GM12878 (cell line): ENCODE data around the gene EEF1A2. TPM values are rescaled to one million over a fixed set of nuclear protein-coding genes. Genes with fewer than 3 reads are reported as not detected.

Experiments
- ATAC-seq: fragments of 200-7000 bp; cut with Tn5 transposase; 3 replicates; pipeline ENCODE4 v1.9.1; 2020; ENCODE audit warnings: mild to moderate bottlenecking, moderate library complexity
- BruUV-seq: library from RNA; stranded (reverse); fragments of 400-500 nt; replicated peaks from 2 replicates; lab custom pipeline; 2021; lab: Mats Ljungman, UMichigan
- CTCF ChIA-PET: fragments of 300-600 bp; sonication (Branson Sonifier 250); formaldehyde crosslinking; extraction: SDS; loops from one replicate; lab custom pipeline; 2021; ENCODE audit warnings: inconsistent platforms; lab: Yijun Ruan, JAX
- POLR2A ChIA-PET: fragments of 350-600 bp; formaldehyde crosslinking; extraction: SDS; loops from one replicate; lab custom pipeline; 2021; ENCODE audit warnings: inconsistent platforms; lab: Charles Lee
- RAD21 ChIA-PET: fragments of 300-600 bp; sonication (Branson Sonifier 250); formaldehyde crosslinking; loops from one replicate; lab custom pipeline; 2023; ENCODE audit warnings: antibody characterized with exemption; ENCODE audit not compliant: unreplicated experiment; lab: Charles Lee
- SMC1A ChIA-PET: fragments of 300-600 bp; sonication (Branson Sonifier 250); formaldehyde crosslinking; loops from one replicate; lab custom pipeline; 2023; ENCODE audit not compliant: unreplicated experiment, uncharacterized antibody; lab: Charles Lee
- DNase-seq: peaks from one replicate; pipeline ENCODE4 v3.0.0-alpha.2; 2011; ENCODE audit warnings: low read depth, low spot score
- FAIRE-seq: peaks from 3 replicates; lab custom pipeline; 2011; peaks lifted over from hg19 to GRCh38; lab: Jason Lieb, UNC
- H2AFZ ChIP-seq: 2 replicates; pipeline ENCODE4 v1.6.0; 2011; ENCODE audit warnings: low read depth, low read length, control low read depth; ENCODE audit not compliant: control insufficient read depth
- H3K27ac ChIP-seq: 2 replicates; pipeline ENCODE4 v1.5.1; 2011; ENCODE audit warnings: control low read depth; ENCODE audit not compliant: control insufficient read depth, insufficient read depth
- H3K27me3 ChIP-seq, 2 experiments: replicated peaks in 1 of 2; 2 replicates each; pipeline versions ENCODE4 v1.6.0 to v1.6.1; 2011; ENCODE audit warnings: low read length in 1 of 2; ENCODE audit not compliant: control insufficient read depth in 2 of 2, insufficient read depth in 2 of 2
- H3K36me3 ChIP-seq, 2 experiments: 2 replicates each; pipeline ENCODE4 v1.5.1; 2011; ENCODE audit warnings: low read length in 1 of 2; ENCODE audit not compliant: control insufficient read depth in 2 of 2, insufficient read depth in 2 of 2
- H3K4me1 ChIP-seq: 2 replicates; pipeline ENCODE4 v1.6.1; 2011; ENCODE audit warnings: mild to moderate bottlenecking, low read length, moderate library complexity, mixed read lengths; ENCODE audit not compliant: control insufficient read depth, insufficient read depth
- H3K4me2 ChIP-seq: 2 replicates; pipeline ENCODE4 v1.6.0; 2011; ENCODE audit warnings: control low read depth; ENCODE audit not compliant: control insufficient read depth, insufficient read depth
- H3K4me3 ChIP-seq: fragments of 200-600 bp; sonication (generic); 2 replicates; pipeline ENCODE4 v1.5.1; 2016
- H3K79me2 ChIP-seq: 2 replicates; pipeline ENCODE4 v1.6.0; 2011; ENCODE audit warnings: low read length; ENCODE audit not compliant: control insufficient read depth, insufficient read depth
- H3K9ac ChIP-seq: 2 replicates; pipeline ENCODE4 v1.8.0; 2011; ENCODE audit warnings: low read length, control low read depth, mixed read lengths; ENCODE audit not compliant: control insufficient read depth, insufficient read depth
- H3K9me3 ChIP-seq: replicated peaks from 3 replicates; pipeline ENCODE4 v1.5.1; 2011; ENCODE audit warnings: mild to moderate bottlenecking, low read length; ENCODE audit not compliant: control insufficient read depth, insufficient read depth
- H4K20me1 ChIP-seq: 2 replicates; pipeline ENCODE4 v1.6.0; 2011; ENCODE audit not compliant: control insufficient read depth, insufficient read depth
- BCL11A ChIP-seq: IDR thresholded peaks from 2 replicates; pipeline ENCODE4 v1.6.1; 2011; ENCODE audit warnings: low read depth, low read length
- CUX1 ChIP-seq: IDR thresholded peaks from 2 replicates; pipeline ENCODE4 v1.6.1; 2012; ENCODE audit warnings: improper control_type of control experiment, low read depth, low read length; ENCODE audit not compliant: insufficient replicate concordance
- DPF2 ChIP-seq: fragments of 450-650 bp; IDR thresholded peaks from 2 replicates; pipeline ENCODE4 v1.6.1; 2017; ENCODE audit warnings: mild to moderate bottlenecking
- GABPA ChIP-seq: IDR thresholded peaks from 2 replicates; pipeline ENCODE4 v1.6.1; 2014; ENCODE audit warnings: antibody characterized with exemption, low read depth, mild to moderate bottlenecking, inconsistent platforms
- MEF2A ChIP-seq: IDR thresholded peaks from 2 replicates; pipeline ENCODE4 v1.6.1; 2011; ENCODE audit warnings: low read depth, mild to moderate bottlenecking, low read length, moderate library complexity; ENCODE audit not compliant: insufficient read depth
- RAD51 ChIP-seq: fragments of 450-650 bp; IDR thresholded peaks from 2 replicates; pipeline ENCODE4 v1.6.1; 2016; ENCODE audit warnings: moderate library complexity, mild to moderate bottlenecking, inconsistent platforms
- SIN3A ChIP-seq: IDR thresholded peaks from 2 replicates; pipeline ENCODE4 v1.6.1; 2012; ENCODE audit warnings: low read depth, low read length, improper control_type of control experiment
- STAT1 ChIP-seq: fragments of 450-650 bp; conservative IDR thresholded peaks from 2 replicates; pipeline ENCODE4 v1.6.1; 2014; ENCODE audit warnings: antibody characterized with exemption, mild to moderate bottlenecking
- SUPT20H ChIP-seq: IDR thresholded peaks from 2 replicates; pipeline ENCODE4 v1.6.1; 2011; ENCODE audit warnings: low read depth, mild to moderate bottlenecking, low read length, moderate library complexity, borderline replicate concordance; ENCODE audit not compliant: control insufficient read depth
- TCF3 ChIP-seq: IDR thresholded peaks from 2 replicates; pipeline ENCODE4 v1.6.1; 2012; ENCODE audit warnings: low read depth, mild to moderate bottlenecking, low read length, borderline replicate concordance; ENCODE audit not compliant: insufficient read depth
- ZNF622 ChIP-seq: fragments of 450-650 bp; IDR thresholded peaks from 2 replicates; pipeline ENCODE4 v1.6.1; 2017; ENCODE audit warnings: mild to moderate bottlenecking, inconsistent platforms
- WGBS: methylation state at CpG from one replicate; pipeline ENCODE4 v1.1.6; 2016; ENCODE audit warnings: low lambda C conversion rate; ENCODE audit not compliant: insufficient replicate concordance, insufficient coverage; ENCODE audit errors: missing lambda C conversion rate; 5-methylcytosine and 5-hydroxymethylcytosine counted together
- in situ Hi-C: fragments of 300-500 bp; cut with MboI; formaldehyde crosslinking; loops from 9 replicates; pipeline ENCODE4 v1.14.3; 2018; ENCODE audit warnings: mixed read lengths
- intact Hi-C: fragments of 100-400 bp; cut with micrococcal nuclease; formaldehyde crosslinking; loops from one replicate; pipeline ENCODE4 v1.14.2; 2022; ENCODE audit not compliant: unreplicated experiment
- polyA plus RNA-seq, 11 experiments: library from polyadenylated mRNA; depleted of rRNA in 4 of 11; unstranded in 6 of 11; stranded (reverse) in 5 of 11; fragments of >200 nt; fragmentation: Nextera tagmentation in 4 of 11; fragmentation: Illumina TruSeq in 1 of 11; extraction: Ambion mirVana in 4 of 11; extraction: Trizol in 1 of 11; gene quantifications; 1 replicate in 1 of 11; 2 replicates in 10 of 11; pipeline versions ENCODE4 v1.2.1 to v1.2.3, GENCODE V29; 2011 to 2016; ENCODE audit warnings: inconsistent platforms in 2 of 11, missing spikeins in 2 of 11, low read depth in 1 of 11
- total RNA-seq, 4 experiments: library from RNA; depleted of rRNA in 3 of 4; stranded (reverse); fragments of >200 nt in 3 of 4; fragmentation: Illumina TruSeq in 1 of 4; extraction: Trizol in 1 of 4; gene quantifications; 2 replicates each; pipeline versions ENCODE4 v1.2.1 to v1.2.3, GENCODE V29; 2013 to 2021
- TF ChIP-seq, protein P1 (sequence below): fragments of 450-650 bp; formaldehyde crosslinking; IDR thresholded peaks from 2 replicates; pipeline ENCODE4 v1.4.0; 2020; ENCODE audit warnings: mild to moderate bottlenecking, moderate library complexity
- TF ChIP-seq, protein P2 (sequence below): fragments of 150-350 bp; IDR thresholded peaks from 2 replicates; pipeline ENCODE4 v1.6.1; 2014; ENCODE audit warnings: mild to moderate bottlenecking, low read depth, low read length

The EEF1A2 gene
- total and polyA plus RNA-seq, 10 of the 15 experiments (the other 5 are each of a cell fraction or from before 2014, with no cell fraction given) = 0.56 TPM; not detected in 9

- H3K36me3 ChIP-seq = no peaks in the 10 kb centered on the region
- H3K4me3 ChIP-seq = no peak overlapping the region
- POLR2A ChIA-PET = no interaction called here
- no peak overlapping the region for H2AFZ ChIP-seq
- peaks cover 14% of the 10 kb centered on the region for H3K4me1 ChIP-seq
- no peak overlapping the region for H3K27ac ChIP-seq
- RAD21 ChIA-PET = no interaction called here
- intact Hi-C loops (no loop called here), in situ Hi-C loops (no loop called here)
- H3K9ac ChIP-seq = no peak overlapping the region
- H4K20me1 ChIP-seq = no peaks in the 10 kb centered on the region
- no peak for FAIRE-seq
- no peaks in the 10 kb centered on the region for H3K79me2 ChIP-seq
- H3K27me3 ChIP-seq = no peaks in the 10 kb centered on the region
- no TSS peak for BruUV-seq
- 27% methylated on average over 9 of the region's 12 CpGs for WGBS
- no peak for DNase-seq
- CTCF ChIA-PET = interaction anchor here (0.8 kb wide), 1 partner anchor 38 kb away, joined by 3 read pairs; no protein-coding TSS in a partner anchor
- H3K4me2 ChIP-seq = no peak overlapping the region
- ATAC-seq = no peak
- no peaks in the 10 kb centered on the region for H3K9me3 ChIP-seq
- SMC1A ChIA-PET = interaction anchor here (0.6 kb wide), 1 partner anchor 8 kb away, joined by 3 read pairs; no protein-coding TSS in a partner anchor
- TF ChIP-seq SIN3A (no peak), STAT1 (no peak), SUPT20H (no peak), GABPA (no peak), MEF2A (no peak), ZNF622 (no peak), TCF3 (no peak), RAD51 (no peak), CUX1 (no peak), BCL11A (no peak), DPF2 (no peak)
- TF ChIP-seq, protein P1, sequence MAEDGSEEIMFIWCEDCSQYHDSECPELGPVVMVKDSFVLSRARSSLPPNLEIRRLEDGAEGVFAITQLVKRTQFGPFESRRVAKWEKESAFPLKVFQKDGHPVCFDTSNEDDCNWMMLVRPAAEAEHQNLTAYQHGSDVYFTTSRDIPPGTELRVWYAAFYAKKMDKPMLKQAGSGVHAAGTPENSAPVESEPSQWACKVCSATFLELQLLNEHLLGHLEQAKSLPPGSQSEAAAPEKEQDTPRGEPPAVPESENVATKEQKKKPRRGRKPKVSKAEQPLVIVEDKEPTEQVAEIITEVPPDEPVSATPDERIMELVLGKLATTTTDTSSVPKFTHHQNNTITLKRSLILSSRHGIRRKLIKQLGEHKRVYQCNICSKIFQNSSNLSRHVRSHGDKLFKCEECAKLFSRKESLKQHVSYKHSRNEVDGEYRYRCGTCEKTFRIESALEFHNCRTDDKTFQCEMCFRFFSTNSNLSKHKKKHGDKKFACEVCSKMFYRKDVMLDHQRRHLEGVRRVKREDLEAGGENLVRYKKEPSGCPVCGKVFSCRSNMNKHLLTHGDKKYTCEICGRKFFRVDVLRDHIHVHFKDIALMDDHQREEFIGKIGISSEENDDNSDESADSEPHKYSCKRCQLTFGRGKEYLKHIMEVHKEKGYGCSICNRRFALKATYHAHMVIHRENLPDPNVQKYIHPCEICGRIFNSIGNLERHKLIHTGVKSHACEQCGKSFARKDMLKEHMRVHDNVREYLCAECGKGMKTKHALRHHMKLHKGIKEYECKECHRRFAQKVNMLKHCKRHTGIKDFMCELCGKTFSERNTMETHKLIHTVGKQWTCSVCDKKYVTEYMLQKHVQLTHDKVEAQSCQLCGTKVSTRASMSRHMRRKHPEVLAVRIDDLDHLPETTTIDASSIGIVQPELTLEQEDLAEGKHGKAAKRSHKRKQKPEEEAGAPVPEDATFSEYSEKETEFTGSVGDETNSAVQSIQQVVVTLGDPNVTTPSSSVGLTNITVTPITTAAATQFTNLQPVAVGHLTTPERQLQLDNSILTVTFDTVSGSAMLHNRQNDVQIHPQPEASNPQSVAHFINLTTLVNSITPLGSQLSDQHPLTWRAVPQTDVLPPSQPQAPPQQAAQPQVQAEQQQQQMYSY (CRISPR knock-in tag) = no peak
- TF ChIP-seq, protein P2, sequence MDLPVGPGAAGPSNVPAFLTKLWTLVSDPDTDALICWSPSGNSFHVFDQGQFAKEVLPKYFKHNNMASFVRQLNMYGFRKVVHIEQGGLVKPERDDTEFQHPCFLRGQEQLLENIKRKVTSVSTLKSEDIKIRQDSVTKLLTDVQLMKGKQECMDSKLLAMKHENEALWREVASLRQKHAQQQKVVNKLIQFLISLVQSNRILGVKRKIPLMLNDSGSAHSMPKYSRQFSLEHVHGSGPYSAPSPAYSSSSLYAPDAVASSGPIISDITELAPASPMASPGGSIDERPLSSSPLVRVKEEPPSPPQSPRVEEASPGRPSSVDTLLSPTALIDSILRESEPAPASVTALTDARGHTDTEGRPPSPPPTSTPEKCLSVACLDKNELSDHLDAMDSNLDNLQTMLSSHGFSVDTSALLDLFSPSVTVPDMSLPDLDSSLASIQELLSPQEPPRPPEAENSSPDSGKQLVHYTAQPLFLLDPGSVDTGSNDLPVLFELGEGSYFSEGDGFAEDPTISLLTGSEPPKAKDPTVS = no peak
Observed at GRCh38 chr20:63534427-63534830, 35.5 kb upstream of the EEF1A2 start.
